ENCODE measurements around the gene PGC.

- TF ChIP-seq CTCF (IDR thresholded peaks at IDR 0.05) (no peak), POLR2AphosphoS5 (IDR thresholded peaks at IDR 0.05) (no peak), POLR2A (IDR thresholded peaks at IDR 0.05) (no peak)
These were observed 43.2 kb downstream of the PGC start for GRCh38 chr6:41704028-41704427.
